GM12878 (cell line): ENCODE measurements around the gene CDC34. TPM values are rescaled to one million over a fixed set of nuclear protein-coding genes. Genes with fewer than 3 reads are reported as not detected.

ENCODE experiments used
- ATAC-seq: fragments of 200-7000 bp; cut with Tn5 transposase; 3 replicates; pipeline ENCODE4 v1.9.1; 2020; ENCODE audit warnings: mild to moderate bottlenecking, moderate library complexity
- BruUV-seq: library from RNA; stranded (reverse); fragments of 400-500 nt; replicated peaks from 2 replicates; lab custom pipeline; 2021; lab: Mats Ljungman, UMichigan
- CTCF ChIA-PET: fragments of 300-600 bp; sonication (Branson Sonifier 250); formaldehyde crosslinking; extraction: SDS; loops from one replicate; lab custom pipeline; 2021; ENCODE audit warnings: inconsistent platforms; lab: Yijun Ruan, JAX
- POLR2A ChIA-PET: fragments of 350-600 bp; formaldehyde crosslinking; extraction: SDS; loops from one replicate; lab custom pipeline; 2021; ENCODE audit warnings: inconsistent platforms; lab: Charles Lee
- RAD21 ChIA-PET: fragments of 300-600 bp; sonication (Branson Sonifier 250); formaldehyde crosslinking; loops from one replicate; lab custom pipeline; 2023; ENCODE audit warnings: antibody characterized with exemption; ENCODE audit not compliant: unreplicated experiment; lab: Charles Lee
- SMC1A ChIA-PET: fragments of 300-600 bp; sonication (Branson Sonifier 250); formaldehyde crosslinking; loops from one replicate; lab custom pipeline; 2023; ENCODE audit not compliant: unreplicated experiment, uncharacterized antibody; lab: Charles Lee
- DNase-seq: peaks from one replicate; pipeline ENCODE4 v3.0.0-alpha.2; 2011; ENCODE audit warnings: low read depth, low spot score
- FAIRE-seq: peaks from 3 replicates; lab custom pipeline; 2011; peaks lifted over from hg19 to GRCh38; lab: Jason Lieb, UNC
- H2AFZ ChIP-seq: 2 replicates; pipeline ENCODE4 v1.6.0; 2011; ENCODE audit warnings: low read depth, low read length, control low read depth; ENCODE audit not compliant: control insufficient read depth
- H3K27ac ChIP-seq: 2 replicates; pipeline ENCODE4 v1.5.1; 2011; ENCODE audit warnings: control low read depth; ENCODE audit not compliant: control insufficient read depth, insufficient read depth
- H3K27me3 ChIP-seq, 2 experiments: replicated peaks in 1 of 2; 2 replicates each; pipeline versions ENCODE4 v1.6.0 to v1.6.1; 2011; ENCODE audit warnings: low read length in 1 of 2; ENCODE audit not compliant: control insufficient read depth in 2 of 2, insufficient read depth in 2 of 2
- H3K36me3 ChIP-seq, 2 experiments: 2 replicates each; pipeline ENCODE4 v1.5.1; 2011; ENCODE audit warnings: low read length in 1 of 2; ENCODE audit not compliant: control insufficient read depth in 2 of 2, insufficient read depth in 2 of 2
- H3K4me1 ChIP-seq: 2 replicates; pipeline ENCODE4 v1.6.1; 2011; ENCODE audit warnings: mild to moderate bottlenecking, low read length, moderate library complexity, mixed read lengths; ENCODE audit not compliant: control insufficient read depth, insufficient read depth
- H3K4me2 ChIP-seq: 2 replicates; pipeline ENCODE4 v1.6.0; 2011; ENCODE audit warnings: control low read depth; ENCODE audit not compliant: control insufficient read depth, insufficient read depth
- H3K4me3 ChIP-seq: fragments of 200-600 bp; sonication (generic); 2 replicates; pipeline ENCODE4 v1.5.1; 2016
- H3K79me2 ChIP-seq: 2 replicates; pipeline ENCODE4 v1.6.0; 2011; ENCODE audit warnings: low read length; ENCODE audit not compliant: control insufficient read depth, insufficient read depth
- H3K9ac ChIP-seq: 2 replicates; pipeline ENCODE4 v1.8.0; 2011; ENCODE audit warnings: low read length, control low read depth, mixed read lengths; ENCODE audit not compliant: control insufficient read depth, insufficient read depth
- H3K9me3 ChIP-seq: replicated peaks from 3 replicates; pipeline ENCODE4 v1.5.1; 2011; ENCODE audit warnings: mild to moderate bottlenecking, low read length; ENCODE audit not compliant: control insufficient read depth, insufficient read depth
- H4K20me1 ChIP-seq: 2 replicates; pipeline ENCODE4 v1.6.0; 2011; ENCODE audit not compliant: control insufficient read depth, insufficient read depth
- CBFB ChIP-seq: IDR thresholded peaks from 2 replicates; pipeline ENCODE4 v1.6.1; 2016; ENCODE audit warnings: antibody characterized with exemption, low read depth
- ELK1 ChIP-seq: IDR thresholded peaks from 2 replicates; pipeline ENCODE4 v1.6.1; 2012; ENCODE audit warnings: low read depth, low read length, improper control_type of control experiment
- MEF2A ChIP-seq: IDR thresholded peaks from 2 replicates; pipeline ENCODE4 v1.6.1; 2011; ENCODE audit warnings: low read depth, mild to moderate bottlenecking, low read length, moderate library complexity; ENCODE audit not compliant: insufficient read depth
- NKRF ChIP-seq: fragments of 450-650 bp; conservative IDR thresholded peaks from 2 replicates; pipeline ENCODE4 v1.6.1; 2017; ENCODE audit warnings: mild to moderate bottlenecking, moderate library complexity
- SMC3 ChIP-seq: IDR thresholded peaks from 2 replicates; pipeline ENCODE4 v1.6.1; 2011; ENCODE audit warnings: low read length, improper control_type of control experiment, borderline replicate concordance
- YY1 ChIP-seq: IDR thresholded peaks from 2 replicates; pipeline ENCODE4 v1.6.1; 2011; ENCODE audit warnings: low read depth, mild to moderate bottlenecking, low read length
- WGBS: methylation state at CpG from one replicate; pipeline ENCODE4 v1.1.6; 2016; ENCODE audit warnings: low lambda C conversion rate; ENCODE audit not compliant: insufficient replicate concordance, insufficient coverage; ENCODE audit errors: missing lambda C conversion rate; 5-methylcytosine and 5-hydroxymethylcytosine counted together
- in situ Hi-C: fragments of 300-500 bp; cut with MboI; formaldehyde crosslinking; loops from 9 replicates; pipeline ENCODE4 v1.14.3; 2018; ENCODE audit warnings: mixed read lengths
- intact Hi-C: fragments of 100-400 bp; cut with micrococcal nuclease; formaldehyde crosslinking; loops from one replicate; pipeline ENCODE4 v1.14.2; 2022; ENCODE audit not compliant: unreplicated experiment
- polyA plus RNA-seq, 11 experiments: library from polyadenylated mRNA; depleted of rRNA in 4 of 11; unstranded in 6 of 11; stranded (reverse) in 5 of 11; fragments of >200 nt; fragmentation: Nextera tagmentation in 4 of 11; fragmentation: Illumina TruSeq in 1 of 11; extraction: Ambion mirVana in 4 of 11; extraction: Trizol in 1 of 11; gene quantifications; 1 replicate in 1 of 11; 2 replicates in 10 of 11; pipeline versions ENCODE4 v1.2.1 to v1.2.3, GENCODE V29; 2011 to 2016; ENCODE audit warnings: inconsistent platforms in 2 of 11, missing spikeins in 2 of 11, low read depth in 1 of 11
- total RNA-seq, 4 experiments: library from RNA; depleted of rRNA in 3 of 4; stranded (reverse); fragments of >200 nt in 3 of 4; fragmentation: Illumina TruSeq in 1 of 4; extraction: Trizol in 1 of 4; gene quantifications; 2 replicates each; pipeline versions ENCODE4 v1.2.1 to v1.2.3, GENCODE V29; 2013 to 2021
- TF ChIP-seq, protein P1 (sequence below): IDR thresholded peaks from 2 replicates; pipeline ENCODE4 v1.6.1; 2012; ENCODE audit warnings: low read depth, low read length, improper control_type of control experiment
- TF ChIP-seq, protein P2 (sequence below): fragments of 450-650 bp; IDR thresholded peaks from 2 replicates; pipeline ENCODE4 v1.6.1; 2017; ENCODE audit warnings: mild to moderate bottlenecking, moderate library complexity

CDC34 gene
- total and polyA plus RNA-seq, 10 of the 15 experiments (the other 5 are each of a cell fraction or from before 2014, with no cell fraction given) = 0.31 to 48.9 (median 28.5) TPM

DNA sequence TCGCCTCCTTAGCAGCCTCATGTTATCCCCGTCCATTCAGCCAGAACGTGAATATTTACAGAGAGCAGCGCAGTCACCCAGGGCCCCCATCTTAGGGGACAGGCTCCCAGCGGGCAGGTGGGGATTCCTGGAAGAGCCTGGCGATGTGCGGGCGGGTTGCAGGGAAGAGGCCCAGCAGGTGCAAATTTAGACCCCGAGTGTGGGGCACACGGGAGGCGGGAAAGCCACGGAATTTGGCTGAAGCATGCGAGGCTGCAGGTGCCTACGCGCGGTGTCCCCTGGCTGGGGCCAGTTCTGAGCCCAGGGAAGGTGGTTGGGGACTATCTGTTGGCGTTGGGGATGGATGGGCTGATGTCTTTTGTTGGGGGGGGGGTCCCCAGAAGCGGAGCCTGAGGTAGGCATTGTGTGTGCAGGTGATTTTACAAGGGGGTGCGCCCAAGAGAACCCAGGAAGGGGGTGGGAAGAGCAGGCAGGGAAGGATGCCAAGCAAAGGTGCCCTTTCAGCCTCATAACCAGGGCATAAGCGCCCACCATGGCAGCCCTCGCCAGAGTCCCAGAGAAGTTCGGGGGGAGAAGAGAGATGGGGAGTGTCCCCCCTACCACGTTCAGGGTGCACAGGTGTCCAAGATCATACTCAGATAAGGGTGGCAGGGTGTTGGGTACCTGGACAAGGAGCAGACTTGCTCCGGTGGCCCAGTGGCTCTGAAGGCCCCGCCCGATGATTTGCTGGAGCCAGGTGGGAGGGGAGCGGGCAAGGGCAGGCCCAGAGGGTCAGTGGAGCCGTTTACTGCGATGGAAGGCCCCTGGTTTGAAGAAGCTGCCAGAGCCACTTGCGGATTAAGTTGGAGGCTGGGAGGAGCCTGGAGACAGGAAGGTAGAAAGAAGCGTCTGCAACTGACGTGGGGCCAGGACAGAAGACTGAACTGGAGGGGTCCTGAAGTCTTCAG, 23.1 kb upstream of the CDC34 start:
- peak overlapping the region; percentile 89 for H3K4me3 ChIP-seq
- intact Hi-C loops = no loop called here
- no peaks in the 10 kb centered on the region for H3K27me3 ChIP-seq
- no peaks in the 10 kb centered on the region; the same call in 2 of the 3 replicates for H3K9me3 ChIP-seq
- H3K27ac ChIP-seq = no peak overlapping the region
- FAIRE-seq (no peak), DNase-seq (no peak), ATAC-seq (no peak)
- CTCF ChIA-PET = interaction anchor here (3.6 kb wide), 1 partner anchor 22 kb away, joined by 42 read pairs; the partner anchor contains the start of gene CDC34
- SMC1A ChIA-PET = interaction anchor here (0.6 to 1.8 kb wide), 2 partner anchors 66 to 125 kb away, joined by 3 to 4 read pairs; partner anchors contain the start of gene POLRMT
- in situ Hi-C loops = no loop called here
- H3K4me1 ChIP-seq = peaks cover 17% of the 10 kb centered on the region
- no peaks in the 10 kb centered on the region for H4K20me1 ChIP-seq
- no peaks in the 10 kb centered on the region for H3K36me3 ChIP-seq
- peak overlapping the region; percentile 89 for H3K9ac ChIP-seq
- 45% methylated on average over 29 of the region's 32 CpGs for WGBS
- RAD21 ChIA-PET = no interaction called here
- peak overlapping the region; percentile 29 for H2AFZ ChIP-seq
- BruUV-seq = TSS peak; percentile 81
- POLR2A ChIA-PET = no interaction called here
- H3K4me2 ChIP-seq = peak overlapping the region; percentile 96
- H3K79me2 ChIP-seq = peaks cover 6% of the 10 kb centered on the region
- TF ChIP-seq NKRF = no peak
- no peak for TF ChIP-seq YY1
- TF ChIP-seq, protein P1, sequence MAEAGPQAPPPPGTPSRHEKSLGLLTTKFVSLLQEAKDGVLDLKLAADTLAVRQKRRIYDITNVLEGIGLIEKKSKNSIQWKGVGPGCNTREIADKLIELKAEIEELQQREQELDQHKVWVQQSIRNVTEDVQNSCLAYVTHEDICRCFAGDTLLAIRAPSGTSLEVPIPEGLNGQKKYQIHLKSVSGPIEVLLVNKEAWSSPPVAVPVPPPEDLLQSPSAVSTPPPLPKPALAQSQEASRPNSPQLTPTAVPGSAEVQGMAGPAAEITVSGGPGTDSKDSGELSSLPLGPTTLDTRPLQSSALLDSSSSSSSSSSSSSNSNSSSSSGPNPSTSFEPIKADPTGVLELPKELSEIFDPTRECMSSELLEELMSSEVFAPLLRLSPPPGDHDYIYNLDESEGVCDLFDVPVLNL = no peak
- TF ChIP-seq, protein P2, sequence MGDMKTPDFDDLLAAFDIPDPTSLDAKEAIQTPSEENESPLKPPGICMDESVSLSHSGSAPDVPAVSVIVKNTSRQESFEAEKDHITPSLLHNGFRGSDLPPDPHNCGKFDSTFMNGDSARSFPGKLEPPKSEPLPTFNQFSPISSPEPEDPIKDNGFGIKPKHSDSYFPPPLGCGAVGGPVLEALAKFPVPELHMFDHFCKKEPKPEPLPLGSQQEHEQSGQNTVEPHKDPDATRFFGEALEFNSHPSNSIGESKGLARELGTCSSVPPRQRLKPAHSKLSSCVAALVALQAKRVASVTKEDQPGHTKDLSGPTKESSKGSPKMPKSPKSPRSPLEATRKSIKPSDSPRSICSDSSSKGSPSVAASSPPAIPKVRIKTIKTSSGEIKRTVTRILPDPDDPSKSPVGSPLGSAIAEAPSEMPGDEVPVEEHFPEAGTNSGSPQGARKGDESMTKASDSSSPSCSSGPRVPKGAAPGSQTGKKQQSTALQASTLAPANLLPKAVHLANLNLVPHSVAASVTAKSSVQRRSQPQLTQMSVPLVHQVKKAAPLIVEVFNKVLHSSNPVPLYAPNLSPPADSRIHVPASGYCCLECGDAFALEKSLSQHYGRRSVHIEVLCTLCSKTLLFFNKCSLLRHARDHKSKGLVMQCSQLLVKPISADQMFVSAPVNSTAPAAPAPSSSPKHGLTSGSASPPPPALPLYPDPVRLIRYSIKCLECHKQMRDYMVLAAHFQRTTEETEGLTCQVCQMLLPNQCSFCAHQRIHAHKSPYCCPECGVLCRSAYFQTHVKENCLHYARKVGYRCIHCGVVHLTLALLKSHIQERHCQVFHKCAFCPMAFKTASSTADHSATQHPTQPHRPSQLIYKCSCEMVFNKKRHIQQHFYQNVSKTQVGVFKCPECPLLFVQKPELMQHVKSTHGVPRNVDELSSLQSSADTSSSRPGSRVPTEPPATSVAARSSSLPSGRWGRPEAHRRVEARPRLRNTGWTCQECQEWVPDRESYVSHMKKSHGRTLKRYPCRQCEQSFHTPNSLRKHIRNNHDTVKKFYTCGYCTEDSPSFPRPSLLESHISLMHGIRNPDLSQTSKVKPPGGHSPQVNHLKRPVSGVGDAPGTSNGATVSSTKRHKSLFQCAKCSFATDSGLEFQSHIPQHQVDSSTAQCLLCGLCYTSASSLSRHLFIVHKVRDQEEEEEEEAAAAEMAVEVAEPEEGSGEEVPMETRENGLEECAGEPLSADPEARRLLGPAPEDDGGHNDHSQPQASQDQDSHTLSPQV = no peak
- TF ChIP-seq CBFB = no peak
- no peak for TF ChIP-seq SMC3
- TF ChIP-seq MEF2A = no peak
- TF ChIP-seq ELK1 = no peak
